Endothelial cell of umbilical vein (primary cell): ENCODE results near the gene TPCN2. TPM values are rescaled to one million over a fixed set of nuclear protein-coding genes. Genes with fewer than 3 reads are reported as not detected.

Experiments
- BruUV-seq: library from RNA; stranded (reverse); fragments of 400-500 nt; replicated peaks from 2 replicates; lab custom pipeline; 2021; lab: Mats Ljungman, UMichigan
- CTCF ChIA-PET: fragments of 300-600, 350-600 bp; sonication (Branson Sonifier 250); formaldehyde crosslinking; loops from one replicate; lab custom pipeline; 2021; ENCODE audit warnings: antibody characterized with exemption, inconsistent platforms; lab: Charles Lee
- POLR2A ChIA-PET: fragments of 300-600, 350-600 bp; sonication (Branson Sonifier 250); formaldehyde crosslinking; loops from one replicate; lab custom pipeline; 2021; ENCODE audit warnings: antibody characterized with exemption, inconsistent platforms; lab: Charles Lee
- DNase-seq: peaks from one replicate; pipeline ENCODE4 v3.0.0-alpha.2; 2011; ENCODE audit warnings: low read depth, low spot score
- FAIRE-seq: peaks from 2 replicates; lab custom pipeline; 2011; peaks lifted over from hg19 to GRCh38; lab: Jason Lieb, UNC
- H2AFZ ChIP-seq: 2 replicates; pipeline ENCODE4 v1.6.0; 2012; ENCODE audit warnings: low read depth, low read length, control low read depth, inconsistent platforms
- H3K27ac ChIP-seq: 2 replicates; pipeline ENCODE4 v1.5.1; 2011; ENCODE audit warnings: low read depth, mild to moderate bottlenecking, control low read depth, low read length, moderate library complexity; ENCODE audit not compliant: insufficient read depth
- H3K27me3 ChIP-seq, 2 experiments: 2 replicates each; pipeline versions ENCODE4 v1.6.0 to v1.6.1; 2011; ENCODE audit warnings: low read length in 2 of 2, mixed read lengths in 1 of 2; ENCODE audit not compliant: control insufficient read depth in 2 of 2, insufficient read depth in 2 of 2
- H3K36me3 ChIP-seq, 2 experiments: 2 replicates in 1 of 2; 3 replicates in 1 of 2; pipeline ENCODE4 v1.5.1; 2011; ENCODE audit warnings: low read length in 2 of 2, mild to moderate bottlenecking in 1 of 2, moderate library complexity in 1 of 2; ENCODE audit not compliant: control insufficient read depth in 2 of 2, insufficient read depth in 2 of 2; ENCODE audit errors: extremely low read depth in 1 of 2
- H3K4me1 ChIP-seq: 3 replicates; pipeline ENCODE4 v1.5.1; 2011; ENCODE audit warnings: mild to moderate bottlenecking, low read length; ENCODE audit not compliant: control insufficient read depth, insufficient read depth; ENCODE audit errors: extremely low read depth
- H3K4me2 ChIP-seq: 2 replicates; pipeline ENCODE4 v1.6.1; 2011; ENCODE audit warnings: low read length, control low read depth, mixed read lengths; ENCODE audit not compliant: insufficient read depth
- H3K4me3 ChIP-seq, 3 experiments: fragments of 200-600 bp in 1 of 3; sonication (generic), shearing (Covaris generic) in 1 of 3; replicated peaks in 1 of 3; 2 replicates each; pipeline ENCODE4 v1.5.1; 2011 to 2016; ENCODE audit warnings: control low read depth in 3 of 3, low read length in 3 of 3, mild to moderate bottlenecking in 2 of 3, inconsistent platforms in 1 of 3, low read depth in 1 of 3, moderate library complexity in 1 of 3; ENCODE audit not compliant: insufficient read depth in 1 of 3
- H3K79me2 ChIP-seq: 2 replicates; pipeline ENCODE4 v1.6.0; 2012; ENCODE audit warnings: low read length, inconsistent platforms; ENCODE audit not compliant: control insufficient read depth, insufficient read depth
- H3K9ac ChIP-seq: replicated peaks from 2 replicates; pipeline ENCODE3; 2011; ENCODE audit warnings: low read length, control low read depth; ENCODE audit not compliant: insufficient read depth; ENCODE audit errors: extremely low read depth
- H3K9me1 ChIP-seq: replicated peaks from 3 replicates; pipeline ENCODE4 v1.6.0; 2011; ENCODE audit warnings: mild to moderate bottlenecking, low read length; ENCODE audit not compliant: control insufficient read depth, insufficient read depth; ENCODE audit errors: extremely low read depth
- H3K9me3 ChIP-seq: replicated peaks from 2 replicates; pipeline ENCODE4 v1.5.1; 2012; ENCODE audit warnings: low read length, inconsistent platforms; ENCODE audit not compliant: control insufficient read depth, insufficient read depth
- H4K20me1 ChIP-seq: replicated peaks from 2 replicates; pipeline ENCODE3; 2011; ENCODE audit warnings: mild to moderate bottlenecking, low read length; ENCODE audit not compliant: control insufficient read depth, insufficient read depth; ENCODE audit errors: extremely low read depth
- EZH2 ChIP-seq: IDR thresholded peaks from 2 replicates; pipeline ENCODE4 v1.6.1; 2012; ENCODE audit warnings: borderline replicate concordance, low read depth, mild to moderate bottlenecking, moderate library complexity, low read length, inconsistent platforms; ENCODE audit not compliant: severe bottlenecking
- FOS ChIP-seq: IDR thresholded peaks from 2 replicates; pipeline ENCODE4 v1.6.1; 2011; ENCODE audit warnings: mild to moderate bottlenecking, low read length, moderate library complexity, borderline replicate concordance; ENCODE audit not compliant: insufficient read depth
- POLR2A ChIP-seq: IDR thresholded peaks from 2 replicates; pipeline ENCODE4 v1.6.1; 2012; ENCODE audit warnings: low read depth, mild to moderate bottlenecking, control low read depth, low read length
- dilution Hi-C: fragments of 300-500 bp; cut with MboI; formaldehyde crosslinking; loops from one replicate; pipeline ENCODE4 v1.15.0; 2019; ENCODE audit warnings: low sequenced_read_pairs; ENCODE audit not compliant: extremely low pct_ligation_motif_present
- intact Hi-C: fragments of 100-400 bp; cut with micrococcal nuclease; formaldehyde crosslinking; loops from one replicate; pipeline ENCODE4 v1.10.0; 2022
- polyA plus RNA-seq, 4 experiments: library from polyadenylated mRNA; depleted of rRNA in 3 of 4; stranded (reverse) in 3 of 4; unstranded in 1 of 4; fragments of >200 nt; gene quantifications; 2 replicates each; pipeline versions ENCODE4 v1.2.1 to v1.2.3, GENCODE V29; 2011 to 2012; ENCODE audit warnings: missing spikeins in 1 of 4
- total RNA-seq: library from RNA; stranded (reverse); gene quantifications from 2 replicates; pipeline ENCODE4 v1.2.3, GENCODE V29; 2021
- TF ChIP-seq, protein P1 (sequence below), 2 donors: IDR thresholded peaks; 1 replicate in 1 of 2; 2 replicates in 1 of 2; pipeline ENCODE4 v1.5.1; 2011; ENCODE audit warnings: low read length in 2 of 2, mild to moderate bottlenecking in 2 of 2, moderate library complexity in 2 of 2, control low read depth in 1 of 2, inconsistent platforms in 1 of 2, low read depth in 1 of 2; ENCODE audit not compliant: insufficient read depth in 1 of 2; ENCODE audit errors: extremely low read depth in 1 of 2

Gene TPCN2
- total and polyA plus RNA-seq, 2 donors (not counting 3 experiments of a cell fraction or from before 2014, with no cell fraction given) = 10.3 to 13.4 TPM

DNA sequence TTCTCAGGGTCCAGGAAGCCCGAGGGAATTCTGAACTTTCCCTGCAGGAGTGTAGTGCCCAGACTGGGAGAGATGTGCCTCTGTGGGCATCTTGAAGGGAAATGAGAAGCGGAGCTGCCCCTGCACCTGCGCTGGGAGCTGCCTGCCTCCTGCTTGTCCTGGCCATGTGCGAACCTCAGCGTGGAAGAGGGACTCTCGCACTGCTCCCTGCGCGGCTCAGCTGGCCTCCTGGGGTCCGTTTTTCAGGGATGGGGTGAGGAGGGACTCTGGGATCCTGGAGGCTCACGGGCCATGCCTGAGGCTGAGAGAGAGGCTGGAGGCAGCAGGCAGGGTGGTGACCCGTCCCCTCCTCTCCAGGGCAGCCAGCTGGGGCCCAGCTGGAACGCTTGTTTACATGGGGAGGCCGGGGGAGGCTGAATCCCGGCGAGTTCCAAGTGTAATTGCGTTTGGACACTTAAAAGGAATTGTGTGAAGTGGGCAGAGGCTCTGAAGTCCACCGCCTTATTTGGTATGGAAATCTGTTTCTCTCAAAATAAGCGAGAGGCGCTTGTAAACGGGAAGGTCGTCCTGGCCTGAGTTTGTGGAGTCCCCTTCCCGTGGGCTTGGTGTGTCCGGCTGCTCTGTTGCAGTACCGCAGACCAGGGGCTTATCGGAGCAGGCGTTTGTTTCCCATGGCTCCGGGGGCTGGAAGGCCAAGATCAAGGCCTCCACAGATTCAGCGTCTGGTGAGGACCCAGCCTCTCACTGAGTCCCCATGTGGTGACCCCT, 34.5 kb upstream of the TPCN2 start:
- no peak for DNase-seq
- BruUV-seq = no TSS peak
- ChIA-PET CTCF (no interaction called here), POLR2A (no interaction called here)
- Histone ChIP-seq H3K79me2 (no peaks in the 10 kb centered on the region), H3K36me3 (no peaks in the 10 kb centered on the region), H3K9me1 (no peaks in the 10 kb centered on the region), H3K9ac (no peak overlapping the region), H2AFZ (no peak overlapping the region), H3K27me3 (peaks cover 36 to 43% of the 10 kb centered on the region in 2 experiments), H3K27ac (no peak overlapping the region), H3K9me3 (no peaks in the 10 kb centered on the region), H3K4me1 (no peaks in the 10 kb centered on the region), H4K20me1 (no peaks in the 10 kb centered on the region), H3K4me3 (no peak overlapping the region), H3K4me2 (no peak overlapping the region)
- TF ChIP-seq FOS (no peak), EZH2 (peak; percentile 2)
- no peak for FAIRE-seq
- intact Hi-C loops = no loop called here
- dilution Hi-C loops = no loop called here

DNA sequence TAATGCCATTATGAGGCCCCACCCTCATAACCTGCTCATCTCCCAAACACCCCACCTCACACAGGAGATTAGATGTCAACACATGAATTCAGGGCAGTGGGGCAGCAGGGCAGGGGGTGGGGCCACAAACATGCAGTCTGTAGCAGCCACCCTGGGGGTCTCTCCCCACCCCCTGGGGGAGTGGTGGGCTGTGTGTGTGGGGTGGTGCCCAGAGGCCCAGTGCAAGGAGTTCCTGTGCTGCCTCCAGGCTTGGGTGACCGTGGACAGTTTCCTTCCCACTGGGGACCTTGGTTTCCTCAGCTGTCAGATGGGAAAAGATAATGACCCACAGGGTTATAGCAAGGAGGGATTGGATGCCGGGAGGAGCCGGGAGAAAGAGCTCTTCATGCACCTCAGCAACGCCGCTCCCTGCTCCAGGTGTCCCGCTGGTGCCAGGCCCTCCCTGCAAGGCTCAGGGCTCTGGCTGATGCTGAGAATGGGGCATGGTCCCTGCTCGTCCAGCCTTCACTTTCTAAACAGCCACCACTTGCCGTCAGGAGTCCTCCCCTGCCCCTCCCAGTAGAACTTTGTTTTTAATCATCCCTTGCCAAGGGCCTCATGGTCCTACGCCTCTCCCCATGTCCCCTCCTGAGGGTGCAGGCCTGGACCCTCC, 33.7 kb upstream of the TPCN2 start:
- BruUV-seq = no TSS peak
- FAIRE-seq = no peak
- Histone ChIP-seq H4K20me1 (no peaks in the 10 kb centered on the region), H2AFZ (no peak overlapping the region), H3K4me1 (no peaks in the 10 kb centered on the region), H3K36me3 (no peaks in the 10 kb centered on the region), H3K27ac (no peak overlapping the region), H3K4me2 (no peak overlapping the region), H3K9me1 (no peaks in the 10 kb centered on the region), H3K9ac (no peak overlapping the region), H3K27me3 (peaks cover 36 to 43% of the 10 kb centered on the region in 2 experiments), H3K4me3 (no peak overlapping the region), H3K79me2 (no peaks in the 10 kb centered on the region), H3K9me3 (no peaks in the 10 kb centered on the region)
- ChIA-PET POLR2A (no interaction called here), CTCF (no interaction called here)
- TF ChIP-seq FOS (no peak), POLR2A (no peak)
- TF ChIP-seq, protein P1, sequence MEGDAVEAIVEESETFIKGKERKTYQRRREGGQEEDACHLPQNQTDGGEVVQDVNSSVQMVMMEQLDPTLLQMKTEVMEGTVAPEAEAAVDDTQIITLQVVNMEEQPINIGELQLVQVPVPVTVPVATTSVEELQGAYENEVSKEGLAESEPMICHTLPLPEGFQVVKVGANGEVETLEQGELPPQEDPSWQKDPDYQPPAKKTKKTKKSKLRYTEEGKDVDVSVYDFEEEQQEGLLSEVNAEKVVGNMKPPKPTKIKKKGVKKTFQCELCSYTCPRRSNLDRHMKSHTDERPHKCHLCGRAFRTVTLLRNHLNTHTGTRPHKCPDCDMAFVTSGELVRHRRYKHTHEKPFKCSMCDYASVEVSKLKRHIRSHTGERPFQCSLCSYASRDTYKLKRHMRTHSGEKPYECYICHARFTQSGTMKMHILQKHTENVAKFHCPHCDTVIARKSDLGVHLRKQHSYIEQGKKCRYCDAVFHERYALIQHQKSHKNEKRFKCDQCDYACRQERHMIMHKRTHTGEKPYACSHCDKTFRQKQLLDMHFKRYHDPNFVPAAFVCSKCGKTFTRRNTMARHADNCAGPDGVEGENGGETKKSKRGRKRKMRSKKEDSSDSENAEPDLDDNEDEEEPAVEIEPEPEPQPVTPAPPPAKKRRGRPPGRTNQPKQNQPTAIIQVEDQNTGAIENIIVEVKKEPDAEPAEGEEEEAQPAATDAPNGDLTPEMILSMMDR (IDR thresholded peaks at IDR 0.05; ENCODE audit: extremely low read depth in 1 of 2, insufficient read depth in 1 of 2, low read depth in 1 of 2, low read length in 2 of 2) = no peak
- intact Hi-C loops (no loop called here), dilution Hi-C loops (no loop called here)
- DNase-seq = no peak
